ENCODE measurements around the gene DNER.
"Not testable (repeated sequence)": the region's sequence is repeated elsewhere in the genome, so short reads cannot be mapped to it uniquely, and the experiment has no call there.

DNER gene

DNA sequence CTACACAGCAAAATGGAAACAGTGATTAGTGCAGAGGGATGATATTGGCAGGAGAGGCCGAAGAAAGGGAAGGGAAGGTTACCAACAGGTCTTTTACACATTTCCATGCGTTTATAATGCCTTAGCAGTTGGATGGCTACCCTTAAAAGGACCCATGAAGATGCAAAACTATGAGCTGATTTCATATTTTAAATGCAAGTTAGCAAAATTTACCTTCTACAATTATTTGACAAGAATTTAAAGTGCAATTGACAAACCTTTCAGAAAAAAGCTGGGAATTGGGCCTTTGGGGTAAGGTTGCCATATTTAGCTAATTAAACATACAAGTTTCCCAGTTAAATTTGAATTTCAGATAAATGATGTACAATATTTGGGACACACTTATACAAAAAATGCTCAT lies 13.3 kb downstream of the DNER start:
- DNase-seq (ENCODE audit: low read depth), result no peak
- H3K4me3 ChIP-seq (ENCODE audit: low read depth, low read length), result no peak overlapping the region
- TF ChIP-seq, protein P1, sequence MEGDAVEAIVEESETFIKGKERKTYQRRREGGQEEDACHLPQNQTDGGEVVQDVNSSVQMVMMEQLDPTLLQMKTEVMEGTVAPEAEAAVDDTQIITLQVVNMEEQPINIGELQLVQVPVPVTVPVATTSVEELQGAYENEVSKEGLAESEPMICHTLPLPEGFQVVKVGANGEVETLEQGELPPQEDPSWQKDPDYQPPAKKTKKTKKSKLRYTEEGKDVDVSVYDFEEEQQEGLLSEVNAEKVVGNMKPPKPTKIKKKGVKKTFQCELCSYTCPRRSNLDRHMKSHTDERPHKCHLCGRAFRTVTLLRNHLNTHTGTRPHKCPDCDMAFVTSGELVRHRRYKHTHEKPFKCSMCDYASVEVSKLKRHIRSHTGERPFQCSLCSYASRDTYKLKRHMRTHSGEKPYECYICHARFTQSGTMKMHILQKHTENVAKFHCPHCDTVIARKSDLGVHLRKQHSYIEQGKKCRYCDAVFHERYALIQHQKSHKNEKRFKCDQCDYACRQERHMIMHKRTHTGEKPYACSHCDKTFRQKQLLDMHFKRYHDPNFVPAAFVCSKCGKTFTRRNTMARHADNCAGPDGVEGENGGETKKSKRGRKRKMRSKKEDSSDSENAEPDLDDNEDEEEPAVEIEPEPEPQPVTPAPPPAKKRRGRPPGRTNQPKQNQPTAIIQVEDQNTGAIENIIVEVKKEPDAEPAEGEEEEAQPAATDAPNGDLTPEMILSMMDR (IDR thresholded peaks at IDR 0.05; ENCODE audit: control insufficient read depth, extremely low read depth, insufficient read depth), result no peak

DNA sequence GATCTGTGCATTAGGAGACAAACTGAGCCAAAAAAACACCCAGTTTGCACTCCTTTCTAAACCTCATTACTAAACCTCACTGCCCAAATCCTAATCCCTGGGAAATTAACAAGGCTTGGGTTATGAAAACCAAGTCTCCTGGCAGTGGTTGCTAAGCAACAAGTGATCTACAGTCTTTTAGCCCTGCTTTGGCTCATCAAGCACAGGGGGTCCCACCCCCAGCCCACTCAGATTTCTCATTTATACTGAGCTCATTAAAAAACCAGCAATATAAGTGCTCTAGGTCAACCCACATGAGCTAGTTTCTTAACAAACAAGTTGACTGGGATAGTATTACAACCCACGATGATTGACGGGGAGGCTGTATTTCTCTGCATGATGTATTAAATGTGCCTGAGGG lies 18.4 kb downstream of the DNER start:
- no peak overlapping the region for H3K4me3 ChIP-seq (ENCODE audit: low read depth, low read length)
- TF ChIP-seq, protein P1 (IDR thresholded peaks at IDR 0.05; ENCODE audit: control insufficient read depth, extremely low read depth, insufficient read depth), result no peak
- DNase-seq (ENCODE audit: low read depth), result no peak

DNA sequence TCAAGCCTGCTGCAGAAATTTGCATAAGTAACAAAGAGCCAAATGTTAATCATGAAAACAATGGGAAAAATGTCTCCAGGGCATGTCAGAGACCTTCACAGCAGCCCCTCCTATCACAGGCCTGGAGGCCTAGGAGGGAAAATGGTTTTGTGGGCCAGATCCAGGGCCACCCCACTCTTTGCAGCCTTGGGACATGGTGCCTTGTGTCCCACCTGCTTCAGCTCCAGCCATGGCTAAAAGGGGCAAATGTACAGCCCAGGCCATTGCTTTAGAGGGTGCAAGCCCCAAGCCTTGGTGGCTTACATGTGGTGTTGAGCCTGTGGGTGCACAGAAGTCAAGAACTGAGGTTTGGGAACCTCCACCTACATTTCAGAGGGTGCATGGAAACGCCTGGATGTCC lies 20.5 kb downstream of the DNER start:
- not testable (repeated sequence) for DNase-seq (ENCODE audit: low read depth); H3K4me3 ChIP-seq (ENCODE audit: low read depth, low read length)

DNA sequence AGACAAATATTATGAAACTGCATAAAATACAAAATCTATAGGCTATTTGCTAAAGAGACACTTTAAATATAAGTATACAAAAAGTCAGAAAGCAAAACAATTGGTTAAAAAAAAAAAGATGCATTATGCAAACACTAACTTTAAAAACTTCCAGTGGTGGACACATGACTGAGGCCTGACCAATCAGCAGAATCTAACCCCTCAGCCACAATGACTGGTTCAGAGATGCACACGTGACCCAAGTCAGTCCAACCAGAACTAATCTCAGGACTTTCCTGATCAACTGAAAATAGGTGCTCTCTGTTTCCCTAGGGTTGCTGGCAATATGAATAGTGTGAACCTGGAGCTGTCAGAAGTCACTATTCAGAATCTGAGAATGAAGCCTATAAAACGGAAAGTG lies 22.7 kb downstream of the DNER start:
- H3K4me3 ChIP-seq (ENCODE audit: low read depth, low read length), result no peak overlapping the region
- no peak for DNase-seq (ENCODE audit: low read depth)
- TF ChIP-seq, protein P1 (IDR thresholded peaks at IDR 0.05; ENCODE audit: control insufficient read depth, extremely low read depth, insufficient read depth), result no peak

DNA sequence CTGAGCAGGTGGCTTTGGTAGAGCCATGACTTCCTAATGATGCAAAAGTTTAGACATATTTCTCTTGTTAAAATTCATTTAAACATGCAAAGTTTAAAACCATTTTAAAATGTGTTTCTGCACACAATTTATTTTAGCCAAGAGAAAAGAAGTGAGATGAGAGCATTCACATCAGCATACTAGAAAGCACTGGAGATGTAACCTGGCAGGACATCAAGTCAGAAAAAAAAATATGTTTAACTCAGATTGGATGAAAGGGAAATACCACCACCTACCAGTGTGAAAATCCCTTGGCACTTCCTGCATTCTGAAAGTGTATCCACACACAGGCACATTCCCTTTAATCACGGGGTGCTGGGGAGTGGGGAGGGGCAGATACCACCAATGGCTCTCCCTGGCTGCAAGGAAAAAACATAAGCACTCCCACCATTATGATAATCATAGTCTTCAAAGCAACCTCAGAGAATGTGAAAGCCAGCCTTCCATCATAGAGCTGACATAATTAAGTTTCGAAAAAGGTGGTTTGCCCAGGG lies 25.0 kb downstream of the DNER start:
- TF ChIP-seq, protein P1 (IDR thresholded peaks at IDR 0.05; ENCODE audit: control insufficient read depth, extremely low read depth, insufficient read depth), result no peak
- no peak overlapping the region for H3K4me3 ChIP-seq (ENCODE audit: low read depth, low read length)
- DNase-seq (ENCODE audit: low read depth), result no peak

DNA sequence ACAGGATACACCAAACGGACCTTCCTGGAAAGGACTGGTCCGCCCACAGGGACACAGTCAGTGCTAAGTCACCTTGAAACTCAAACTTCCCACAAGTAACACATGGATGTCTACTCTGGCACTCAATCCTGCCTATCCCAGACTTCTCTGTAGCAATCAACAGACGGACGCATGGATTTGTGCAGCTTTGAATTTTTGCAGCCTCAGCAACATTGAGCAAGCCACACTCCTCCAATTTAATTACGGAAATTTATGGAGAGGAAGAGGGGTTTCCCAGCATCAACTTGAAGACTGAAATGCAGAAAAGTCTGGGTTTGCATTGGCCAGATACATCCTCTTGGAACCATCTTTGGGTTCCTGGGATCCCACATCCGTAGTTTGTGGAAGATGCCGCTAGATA lies 26.2 kb downstream of the DNER start:
- TF ChIP-seq, protein P1 (IDR thresholded peaks at IDR 0.05; ENCODE audit: control insufficient read depth, extremely low read depth, insufficient read depth), result no peak
- DNase-seq (ENCODE audit: low read depth), result no peak
- H3K4me3 ChIP-seq (ENCODE audit: low read depth, low read length), result no peak overlapping the region

DNA sequence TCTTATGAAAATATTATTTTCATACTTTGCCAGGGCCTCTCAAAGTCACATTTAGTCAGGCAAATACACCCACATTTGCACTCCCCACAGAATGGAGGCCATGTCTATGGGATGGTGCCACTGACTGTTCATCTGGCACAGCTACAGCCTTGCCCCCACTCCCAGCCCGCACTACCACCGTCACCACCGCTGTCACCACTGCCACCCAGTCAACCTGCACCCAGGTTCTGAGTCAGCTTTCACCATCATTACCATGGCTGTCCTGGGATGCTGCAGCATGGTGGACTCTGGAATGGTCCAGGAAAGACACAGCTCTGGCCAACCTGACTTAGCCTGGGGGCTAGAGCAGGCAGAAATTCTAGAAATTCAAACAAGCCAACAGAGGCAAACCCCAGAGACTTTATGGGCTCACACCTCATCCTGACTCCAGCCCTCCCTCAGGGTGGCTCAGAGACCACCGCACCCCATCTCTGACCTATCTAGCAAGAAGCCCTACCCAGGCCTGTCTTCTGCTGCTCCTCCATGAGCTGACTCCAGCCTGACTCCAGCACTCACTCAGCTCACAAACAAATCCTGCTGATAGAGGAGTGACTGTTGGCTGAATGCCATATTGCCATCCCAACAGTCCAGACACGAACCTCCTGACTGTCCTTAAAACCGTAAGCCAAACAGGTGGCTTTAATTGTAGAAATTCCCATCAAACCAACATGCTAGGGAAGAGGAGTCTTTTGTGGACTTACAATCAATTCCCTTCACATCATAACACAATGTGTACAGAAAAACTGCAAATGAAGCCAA lies 28.0 kb downstream of the DNER start:
- TF ChIP-seq, protein P1 (IDR thresholded peaks at IDR 0.05; ENCODE audit: control insufficient read depth, extremely low read depth, insufficient read depth), result no peak
- H3K4me3 ChIP-seq (ENCODE audit: low read depth, low read length), result no peak overlapping the region
- no peak for DNase-seq (ENCODE audit: low read depth)

Data from LNCaP clone FGC (cell line).